ENCODE results near the gene PHC3. TPM values are rescaled to one million over a fixed set of nuclear protein-coding genes. Genes with fewer than 3 reads are reported as not detected.

Gene PHC3
- total and polyA plus RNA-seq, 2 experiments from 2014 or later: 36.6 to 39.8 TPM

- Histone ChIP-seq H3K4me3 (no peak overlapping the region), H3K36me3 (replicated peaks; ENCODE audit: insufficient read depth, low read depth) (no peaks in the 10 kb centered on the region), H2AFZ (no peak overlapping the region), H3K4me2 (no peak overlapping the region), H3K27me3 (no peaks in the 10 kb centered on the region), H3K27ac (no peak overlapping the region), H4K20me1 (ENCODE audit: insufficient read depth, poor library complexity, severe bottlenecking) (peaks cover 6% of the 10 kb centered on the region), H3K79me2 (peaks cover 50% of the 10 kb centered on the region), H3K9me3 (ENCODE audit: low read depth) (no peaks in the 10 kb centered on the region), H3K9me2 (replicated peaks; ENCODE audit: insufficient read depth) (no peaks in the 10 kb centered on the region), H3K4me1 (ENCODE audit: insufficient read depth) (no peaks in the 10 kb centered on the region)
- WGBS (ENCODE audit: low lambda C conversion rate, missing lambda C conversion rate): 93% methylated on average over 2 of the region's 2 CpGs
- TF ChIP-seq EZH2phosphoT487 (IDR thresholded peaks at IDR 0.05; ENCODE audit: low read depth, severe bottlenecking, unreplicated experiment) (no peak), EZH2 (IDR thresholded peaks at IDR 0.05; ENCODE audit: borderline replicate concordance) (no peak), CTCF (IDR thresholded peaks at IDR 0.05; ENCODE audit: poor library complexity) (no peak)
- no peak for DNase-seq (ENCODE audit: low spot score)
Measured at GRCh38 chr3:170142373-170142772, 39.2 kb downstream of the PHC3 start.

- Histone ChIP-seq H3K9me3 (ENCODE audit: low read depth) (no peaks in the 10 kb centered on the region), H3K4me2 (no peak overlapping the region), H3K27ac (no peak overlapping the region), H3K9me2 (replicated peaks; ENCODE audit: insufficient read depth) (no peaks in the 10 kb centered on the region), H3K79me2 (peaks cover 23% of the 10 kb centered on the region), H3K36me3 (replicated peaks; ENCODE audit: insufficient read depth, low read depth) (no peaks in the 10 kb centered on the region), H3K4me3 (no peak overlapping the region), H4K20me1 (ENCODE audit: insufficient read depth, poor library complexity, severe bottlenecking) (peaks cover 6% of the 10 kb centered on the region), H2AFZ (no peak overlapping the region), H3K27me3 (no peaks in the 10 kb centered on the region), H3K4me1 (ENCODE audit: insufficient read depth) (no peaks in the 10 kb centered on the region)
- DNase-seq (ENCODE audit: low spot score): no peak
- no peak for TF ChIP-seq CTCF (IDR thresholded peaks at IDR 0.05; ENCODE audit: poor library complexity)
- no peak for TF ChIP-seq EZH2 (IDR thresholded peaks at IDR 0.05; ENCODE audit: borderline replicate concordance)
- no peak for TF ChIP-seq EZH2phosphoT487 (IDR thresholded peaks at IDR 0.05; ENCODE audit: low read depth, severe bottlenecking, unreplicated experiment)
- WGBS (ENCODE audit: low lambda C conversion rate, missing lambda C conversion rate): 95% methylated on average over 5 of the region's 5 CpGs
Measured at GRCh38 chr3:170137986-170138385, 43.5 kb downstream of the PHC3 start.

- no peak overlapping the region for H3K27ac ChIP-seq
- H3K9me3 ChIP-seq (ENCODE audit: low read depth): no peaks in the 10 kb centered on the region
- no peak overlapping the region for H3K4me3 ChIP-seq
- no peaks in the 10 kb centered on the region for H3K9me2 ChIP-seq (replicated peaks; ENCODE audit: insufficient read depth)
- 96% methylated on average over 2 of the region's 2 CpGs for WGBS (ENCODE audit: low lambda C conversion rate, missing lambda C conversion rate)
- H3K79me2 ChIP-seq: peaks cover 3% of the 10 kb centered on the region
- no peak overlapping the region for H3K4me2 ChIP-seq
- H2AFZ ChIP-seq: no peak overlapping the region
- TF ChIP-seq EZH2phosphoT487 (IDR thresholded peaks at IDR 0.05; ENCODE audit: low read depth, severe bottlenecking, unreplicated experiment): no peak
- no peak for TF ChIP-seq EZH2 (IDR thresholded peaks at IDR 0.05; ENCODE audit: borderline replicate concordance)
- no peak for TF ChIP-seq CTCF (IDR thresholded peaks at IDR 0.05; ENCODE audit: poor library complexity)
- peaks cover 3% of the 10 kb centered on the region for H4K20me1 ChIP-seq (ENCODE audit: insufficient read depth, poor library complexity, severe bottlenecking)
- H3K4me1 ChIP-seq (ENCODE audit: insufficient read depth): no peaks in the 10 kb centered on the region
- H3K27me3 ChIP-seq: no peaks in the 10 kb centered on the region
- no peak for DNase-seq (ENCODE audit: low spot score)
- no peaks in the 10 kb centered on the region for H3K36me3 ChIP-seq (replicated peaks; ENCODE audit: insufficient read depth, low read depth)
Measured at GRCh38 chr3:170132335-170132734, 49.2 kb downstream of the PHC3 start.

- TF ChIP-seq EZH2 (IDR thresholded peaks at IDR 0.05; ENCODE audit: borderline replicate concordance): no peak
- Histone ChIP-seq H3K36me3 (replicated peaks; ENCODE audit: insufficient read depth, low read depth) (no peaks in the 10 kb centered on the region), H3K9me2 (replicated peaks; ENCODE audit: insufficient read depth) (no peaks in the 10 kb centered on the region), H3K27ac (no peak overlapping the region), H2AFZ (no peak overlapping the region), H4K20me1 (ENCODE audit: insufficient read depth, poor library complexity, severe bottlenecking) (peaks cover 3% of the 10 kb centered on the region), H3K4me1 (ENCODE audit: insufficient read depth) (no peaks in the 10 kb centered on the region), H3K9me3 (ENCODE audit: low read depth) (no peaks in the 10 kb centered on the region), H3K4me3 (no peak overlapping the region), H3K4me2 (no peak overlapping the region), H3K79me2 (peaks cover 8% of the 10 kb centered on the region), H3K27me3 (no peaks in the 10 kb centered on the region)
- no peak for DNase-seq (ENCODE audit: low spot score)
Measured at GRCh38 chr3:170130532-170130931, 51.0 kb downstream of the PHC3 start.

All from hepatocyte (in vitro differentiated cells).